A673 (cell line): Measurements from ENCODE around the gene ARL5B.
"Not testable (repeated sequence)": the region's sequence is repeated elsewhere in the genome, so short reads cannot be mapped to it uniquely, and the experiment has no call there.

Experiments
- EZH2 ChIP-seq: fragments of 200-600 bp; sonication (generic); IDR thresholded peaks from 2 replicates; pipeline ENCODE4 v1.6.1; 2017; ENCODE audit warnings: borderline replicate concordance, low read depth, mild to moderate bottlenecking, mixed read lengths, antibody characterized with exemption, low read length; ENCODE audit not compliant: poor library complexity, severe bottlenecking
- TF ChIP-seq, protein P1 (sequence below): fragments of 300-800, 200-600 bp; sonication (generic); conservative IDR thresholded peaks from 2 replicates; pipeline ENCODE4 v1.5.1; 2017; ENCODE audit warnings: low read depth, mild to moderate bottlenecking, antibody characterized with exemption, low read length, moderate library complexity, mixed read lengths

GRCh38 chr10:18639719-18640118 is 19.5 kb upstream of the ARL5B start:
- TF ChIP-seq, protein P1, sequence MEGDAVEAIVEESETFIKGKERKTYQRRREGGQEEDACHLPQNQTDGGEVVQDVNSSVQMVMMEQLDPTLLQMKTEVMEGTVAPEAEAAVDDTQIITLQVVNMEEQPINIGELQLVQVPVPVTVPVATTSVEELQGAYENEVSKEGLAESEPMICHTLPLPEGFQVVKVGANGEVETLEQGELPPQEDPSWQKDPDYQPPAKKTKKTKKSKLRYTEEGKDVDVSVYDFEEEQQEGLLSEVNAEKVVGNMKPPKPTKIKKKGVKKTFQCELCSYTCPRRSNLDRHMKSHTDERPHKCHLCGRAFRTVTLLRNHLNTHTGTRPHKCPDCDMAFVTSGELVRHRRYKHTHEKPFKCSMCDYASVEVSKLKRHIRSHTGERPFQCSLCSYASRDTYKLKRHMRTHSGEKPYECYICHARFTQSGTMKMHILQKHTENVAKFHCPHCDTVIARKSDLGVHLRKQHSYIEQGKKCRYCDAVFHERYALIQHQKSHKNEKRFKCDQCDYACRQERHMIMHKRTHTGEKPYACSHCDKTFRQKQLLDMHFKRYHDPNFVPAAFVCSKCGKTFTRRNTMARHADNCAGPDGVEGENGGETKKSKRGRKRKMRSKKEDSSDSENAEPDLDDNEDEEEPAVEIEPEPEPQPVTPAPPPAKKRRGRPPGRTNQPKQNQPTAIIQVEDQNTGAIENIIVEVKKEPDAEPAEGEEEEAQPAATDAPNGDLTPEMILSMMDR: not testable (repeated sequence)
- TF ChIP-seq EZH2: not testable (repeated sequence)
